Measurements from ENCODE around the gene F13A1.

F13A1 gene

GRCh38 chr6:6239598-6240581, 80.6 kb downstream of the F13A1 start:
- Mint-ChIP-seq H3K27me3 (peaks cover 24% of the 10 kb centered on the region), H3K4me1 (no peaks in the 10 kb centered on the region), H3K4me3 (no peak overlapping the region), H3K27ac (no peak overlapping the region), H3K9me3 (peaks cover 3% of the 10 kb centered on the region), H3K36me3 (ENCODE audit: low read depth) (no peaks in the 10 kb centered on the region)
- ATAC-seq (no peak), DNase-seq (no peak)

GRCh38 chr6:6236730-6237469, 83.6 kb downstream of the F13A1 start:
- H3K4me3 Mint-ChIP-seq: no peak overlapping the region
- ATAC-seq (no peak), DNase-seq (no peak)
- H3K36me3 Mint-ChIP-seq (ENCODE audit: low read depth): no peaks in the 10 kb centered on the region
- no peak overlapping the region for H3K27ac Mint-ChIP-seq
- H3K4me1 Mint-ChIP-seq: no peaks in the 10 kb centered on the region
- no peaks in the 10 kb centered on the region for H3K9me3 Mint-ChIP-seq
- peaks cover 27% of the 10 kb centered on the region for H3K27me3 Mint-ChIP-seq

- no peak for DNase-seq
- H3K27me3 Mint-ChIP-seq: peaks cover 34% of the 10 kb centered on the region
- no peak overlapping the region for H3K4me3 Mint-ChIP-seq
- H3K27ac Mint-ChIP-seq: no peak overlapping the region
- H3K36me3 Mint-ChIP-seq (ENCODE audit: low read depth): no peaks in the 10 kb centered on the region
- no peaks in the 10 kb centered on the region for H3K4me1 Mint-ChIP-seq
- H3K9me3 Mint-ChIP-seq: peaks cover 3% of the 10 kb centered on the region
- no peak for ATAC-seq
Measured at GRCh38 chr6:6235786-6236185, 84.7 kb downstream of the F13A1 start.

GRCh38 chr6:6234963-6235362, 85.5 kb downstream of the F13A1 start:
- no peaks in the 10 kb centered on the region for H3K36me3 Mint-ChIP-seq (ENCODE audit: low read depth)
- peaks cover 35% of the 10 kb centered on the region for H3K27me3 Mint-ChIP-seq
- no peaks in the 10 kb centered on the region for H3K4me1 Mint-ChIP-seq
- DNase-seq (no peak), ATAC-seq (no peak)
- no peak overlapping the region for H3K27ac Mint-ChIP-seq
- peaks cover 4% of the 10 kb centered on the region for H3K9me3 Mint-ChIP-seq
- no peak overlapping the region for H3K4me3 Mint-ChIP-seq

- ATAC-seq: no peak
Measured at GRCh38 chr6:6230286-6230685, 90.2 kb downstream of the F13A1 start.

GRCh38 chr6:6227896-6228295, 92.6 kb downstream of the F13A1 start:
- Mint-ChIP-seq H3K27ac (no peak overlapping the region), H3K27me3 (peaks cover 44% of the 10 kb centered on the region), H3K4me1 (no peaks in the 10 kb centered on the region), H3K9me3 (peaks cover 4% of the 10 kb centered on the region), H3K36me3 (ENCODE audit: low read depth) (no peaks in the 10 kb centered on the region), H3K4me3 (no peak overlapping the region)
- no peak for ATAC-seq
- no peak for DNase-seq

More at GRCh38 chr6:6230286-6230685, 90.2 kb downstream of the F13A1 start:
- no peaks in the 10 kb centered on the region for H3K4me1 Mint-ChIP-seq
- no peak overlapping the region for H3K27ac Mint-ChIP-seq
- H3K36me3 Mint-ChIP-seq (ENCODE audit: low read depth): no peaks in the 10 kb centered on the region
- H3K4me3 Mint-ChIP-seq: no peak overlapping the region
- peaks cover 4% of the 10 kb centered on the region for H3K9me3 Mint-ChIP-seq
- peaks cover 40% of the 10 kb centered on the region for H3K27me3 Mint-ChIP-seq
- no peak for DNase-seq

GRCh38 chr6:6225885-6226529, 94.5 kb downstream of the F13A1 start:
- Mint-ChIP-seq H3K36me3 (ENCODE audit: low read depth) (no peaks in the 10 kb centered on the region), H3K4me1 (no peaks in the 10 kb centered on the region), H3K27me3 (peaks cover 38% of the 10 kb centered on the region), H3K4me3 (no peak overlapping the region), H3K9me3 (peaks cover 3% of the 10 kb centered on the region), H3K27ac (no peak overlapping the region)
- ATAC-seq: no peak
- DNase-seq: no peak

GRCh38 chr6:6224933-6225486, 95.5 kb downstream of the F13A1 start:
- Mint-ChIP-seq H3K36me3 (ENCODE audit: low read depth) (no peaks in the 10 kb centered on the region), H3K27me3 (peaks cover 34% of the 10 kb centered on the region), H3K9me3 (no peaks in the 10 kb centered on the region), H3K4me3 (no peak overlapping the region), H3K27ac (no peak overlapping the region), H3K4me1 (no peaks in the 10 kb centered on the region)
- ATAC-seq (no peak), DNase-seq (no peak)

DNA sequence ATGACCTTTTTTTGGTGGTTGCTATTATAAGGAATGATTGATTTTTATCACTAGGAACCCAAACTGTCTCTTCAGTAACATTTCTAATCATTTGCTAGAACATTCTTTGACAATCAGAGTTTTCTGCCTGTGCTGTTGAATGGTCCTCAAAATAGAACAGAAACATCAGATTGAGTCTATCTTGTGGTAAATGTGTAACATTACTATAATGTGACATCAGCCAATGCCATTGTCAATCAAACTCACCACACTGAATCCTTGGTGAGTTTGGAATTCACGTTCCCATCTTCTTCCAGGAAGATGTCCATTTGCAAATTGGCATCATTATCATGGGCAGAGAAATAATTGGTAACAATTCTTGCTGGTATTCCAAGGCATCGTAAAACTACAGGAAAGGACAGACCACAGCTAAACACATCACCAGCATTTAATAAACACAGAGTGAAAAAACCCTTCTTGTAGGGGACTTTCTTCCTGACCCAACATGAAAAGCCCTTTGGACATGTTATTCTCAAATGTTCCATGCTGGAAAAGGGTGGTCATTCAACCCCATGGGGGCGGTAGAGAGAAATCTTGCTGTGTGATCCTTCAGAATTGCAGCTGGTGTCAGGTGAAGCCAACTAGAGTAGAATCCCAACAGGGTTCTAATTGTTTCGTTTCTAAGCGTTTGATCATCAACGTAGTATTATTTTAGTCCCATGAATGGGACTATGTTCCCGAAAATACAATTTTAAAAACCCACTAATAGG, 98.5 kb downstream of the F13A1 start:
- no peaks in the 10 kb centered on the region for H3K9me3 Mint-ChIP-seq

DNA sequence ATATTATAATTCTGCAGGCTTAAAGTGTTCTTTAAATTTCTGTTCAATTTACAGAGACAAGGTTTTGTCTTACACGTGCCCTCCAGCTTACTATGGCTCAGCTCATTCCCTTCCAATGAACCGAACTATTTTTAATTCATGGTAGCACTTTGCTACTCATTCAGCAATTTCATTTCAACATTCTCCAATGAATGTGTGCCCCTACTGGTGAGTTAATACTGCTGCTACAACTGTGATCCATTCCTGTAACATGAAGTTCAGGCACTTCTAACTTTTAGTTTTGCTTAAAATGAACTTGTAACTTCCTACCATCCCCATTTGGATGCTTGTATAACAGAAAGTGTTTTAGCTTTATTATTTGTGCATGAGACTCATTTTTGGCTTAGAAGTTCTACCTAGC, 99.7 kb downstream of the F13A1 start:
- DNase-seq (no peak), ATAC-seq (no peak)
- H3K4me1 Mint-ChIP-seq: no peaks in the 10 kb centered on the region
- no peak overlapping the region for H3K27ac Mint-ChIP-seq
- H3K27me3 Mint-ChIP-seq: peaks cover 20% of the 10 kb centered on the region
- no peaks in the 10 kb centered on the region for H3K9me3 Mint-ChIP-seq
- H3K4me3 Mint-ChIP-seq: no peak overlapping the region
- H3K36me3 Mint-ChIP-seq (ENCODE audit: low read depth): no peaks in the 10 kb centered on the region

More for the DNA sequence above, 98.5 kb downstream of the F13A1 start:
- Mint-ChIP-seq H3K4me1 (no peaks in the 10 kb centered on the region), H3K36me3 (ENCODE audit: low read depth) (no peaks in the 10 kb centered on the region), H3K4me3 (no peak overlapping the region), H3K27ac (peak overlapping the region; percentile 47), H3K27me3 (peaks cover 28% of the 10 kb centered on the region)
- peak; percentile 14 for DNase-seq
- no peak for ATAC-seq

DNA sequence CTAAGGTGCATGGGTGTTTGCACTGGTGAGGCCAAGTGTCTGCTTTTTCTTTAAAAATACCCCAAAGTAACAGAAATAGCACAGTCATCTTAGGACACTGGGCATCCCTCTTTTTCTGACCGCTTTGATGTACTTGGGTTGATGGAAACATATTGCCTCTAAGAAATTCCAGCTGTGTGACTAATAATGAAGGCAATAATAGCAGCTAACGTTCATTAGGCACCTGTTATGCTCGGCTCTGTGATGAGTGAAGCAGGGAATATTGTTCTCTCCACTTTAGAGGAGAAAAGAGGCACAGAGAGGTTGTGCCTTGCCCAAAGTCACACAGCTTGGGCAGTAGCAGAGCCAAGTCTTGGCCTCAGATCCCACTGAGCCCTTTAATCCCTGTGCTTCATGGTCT, 100.7 kb downstream of the F13A1 start:
- Mint-ChIP-seq H3K4me1 (no peaks in the 10 kb centered on the region), H3K9me3 (no peaks in the 10 kb centered on the region), H3K36me3 (ENCODE audit: low read depth) (no peaks in the 10 kb centered on the region), H3K27ac (no peak overlapping the region), H3K27me3 (peaks cover 15% of the 10 kb centered on the region), H3K4me3 (no peak overlapping the region)
- ATAC-seq (no peak), DNase-seq (no peak)

DNA sequence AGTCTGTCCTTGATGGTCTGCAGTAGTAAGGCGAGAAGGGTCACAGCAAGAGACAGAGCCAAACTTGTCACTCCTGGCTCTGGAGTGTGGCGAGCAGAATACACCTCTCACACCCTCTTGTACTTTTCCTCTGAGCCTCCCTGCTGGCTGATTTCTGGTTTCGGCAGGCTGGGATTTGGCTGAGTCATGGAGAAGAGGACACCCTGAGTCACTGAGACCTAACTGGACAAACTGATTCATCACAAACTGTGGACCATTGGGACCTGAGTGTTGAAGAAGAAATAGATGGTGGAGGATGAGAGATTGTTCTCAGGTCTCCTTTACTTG, 101.7 kb downstream of the F13A1 start:
- Mint-ChIP-seq H3K9me3 (no peaks in the 10 kb centered on the region), H3K27ac (no peak overlapping the region), H3K4me1 (no peaks in the 10 kb centered on the region), H3K4me3 (no peak overlapping the region), H3K27me3 (peaks cover 14% of the 10 kb centered on the region), H3K36me3 (ENCODE audit: low read depth) (no peaks in the 10 kb centered on the region)
- DNase-seq (no peak), ATAC-seq (no peak)

DNA sequence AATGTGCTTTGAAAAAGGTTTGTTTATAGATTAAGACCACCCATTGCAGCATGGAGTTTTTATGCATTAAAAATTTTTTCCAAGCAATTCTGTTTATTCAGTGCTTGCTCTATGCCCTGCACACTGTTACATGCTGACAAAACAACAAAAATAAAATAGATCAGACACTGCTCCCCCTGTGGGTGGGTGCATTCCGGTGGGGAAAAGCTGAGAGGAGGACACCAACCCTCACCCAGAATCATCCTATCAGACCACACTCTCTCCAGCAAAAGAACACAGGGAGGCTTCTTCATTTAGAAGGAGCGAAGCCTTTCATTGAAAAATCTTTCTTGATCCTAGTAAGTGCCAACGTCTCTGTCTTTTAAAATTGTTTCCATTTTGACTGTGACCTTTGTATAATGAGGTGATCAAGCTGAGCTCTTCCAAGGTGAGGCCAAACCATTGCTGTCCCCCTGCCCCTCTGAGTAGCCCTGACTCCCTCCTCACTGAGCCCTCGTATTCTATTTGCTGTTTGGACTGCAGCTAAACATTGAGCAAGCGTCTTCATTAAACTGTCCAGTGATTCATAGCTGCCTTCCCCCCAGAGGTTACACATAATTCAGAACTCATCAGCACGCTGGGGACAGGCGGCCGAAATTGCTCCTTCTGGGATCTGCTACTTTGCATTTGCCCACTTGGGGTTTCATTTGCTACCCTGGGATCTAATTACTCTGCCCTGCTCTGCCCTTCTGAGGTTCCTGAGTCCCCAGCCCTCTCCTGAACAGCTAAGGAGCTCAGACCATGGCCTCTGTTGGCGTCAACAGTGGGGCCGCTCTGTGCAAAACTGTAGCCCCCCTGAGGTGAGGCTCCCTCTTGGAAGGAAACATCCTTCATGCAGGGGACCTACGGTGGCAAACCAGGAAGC, 102.4 kb downstream of the F13A1 start:
- DNase-seq (no peak), ATAC-seq (no peak)
- peaks cover 11% of the 10 kb centered on the region for H3K27me3 Mint-ChIP-seq
- no peak overlapping the region for H3K27ac Mint-ChIP-seq
- H3K4me1 Mint-ChIP-seq: no peaks in the 10 kb centered on the region
- H3K9me3 Mint-ChIP-seq: no peaks in the 10 kb centered on the region
- no peaks in the 10 kb centered on the region for H3K36me3 Mint-ChIP-seq (ENCODE audit: low read depth)
- H3K4me3 Mint-ChIP-seq: no peak overlapping the region
